Activated CD8-positive, alpha-beta memory T cell treated with anti-CD3 and anti-CD28 coated beads, Interleukin-2, amount 50 U/mL, for 24 hours (primary cell): Measurements from ENCODE around the gene STXBP2.
A peak's percentile ranks its signal among the peaks of the same experiment; 100 is the strongest.

Experiments used
- DNase-seq: peaks from one replicate; pipeline ENCODE4 v3.0.0-alpha.2; 2020; ENCODE audit errors: extremely low read depth

STXBP2 gene

GRCh38 chr19:7636691-7637373, at the start of gene STXBP2:
Gene STXBP2 (plus strand): TSS chr19:7637110. CDS start chr19:7637150, 40 bp downstream.
- DNase-seq, result peak; percentile 74

GRCh38 chr19:7589822-7590221, 47.1 kb upstream of the STXBP2 start:
- DNase-seq, result no peak

DNA sequence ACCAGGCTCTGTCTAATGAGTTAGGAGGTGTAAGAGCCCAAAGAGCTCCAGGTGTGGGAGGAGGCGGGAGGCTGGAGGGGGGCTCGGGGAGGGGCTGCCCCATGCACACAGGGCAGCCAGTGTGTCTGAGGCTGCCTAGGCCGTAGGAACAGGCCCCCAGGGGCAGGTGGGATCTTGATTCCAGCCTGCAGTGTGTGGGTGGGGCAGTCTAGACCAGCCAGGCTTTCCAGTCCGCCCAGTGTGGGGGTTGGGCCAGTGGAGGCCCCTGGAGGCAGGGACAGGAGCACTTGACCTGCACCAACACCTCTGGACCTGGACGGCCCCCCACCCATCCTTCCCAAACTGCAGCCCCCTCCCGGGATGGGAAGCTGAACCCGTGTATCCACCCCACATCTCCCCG, 46.7 kb upstream of the STXBP2 start:
- no peak for DNase-seq

DNA sequence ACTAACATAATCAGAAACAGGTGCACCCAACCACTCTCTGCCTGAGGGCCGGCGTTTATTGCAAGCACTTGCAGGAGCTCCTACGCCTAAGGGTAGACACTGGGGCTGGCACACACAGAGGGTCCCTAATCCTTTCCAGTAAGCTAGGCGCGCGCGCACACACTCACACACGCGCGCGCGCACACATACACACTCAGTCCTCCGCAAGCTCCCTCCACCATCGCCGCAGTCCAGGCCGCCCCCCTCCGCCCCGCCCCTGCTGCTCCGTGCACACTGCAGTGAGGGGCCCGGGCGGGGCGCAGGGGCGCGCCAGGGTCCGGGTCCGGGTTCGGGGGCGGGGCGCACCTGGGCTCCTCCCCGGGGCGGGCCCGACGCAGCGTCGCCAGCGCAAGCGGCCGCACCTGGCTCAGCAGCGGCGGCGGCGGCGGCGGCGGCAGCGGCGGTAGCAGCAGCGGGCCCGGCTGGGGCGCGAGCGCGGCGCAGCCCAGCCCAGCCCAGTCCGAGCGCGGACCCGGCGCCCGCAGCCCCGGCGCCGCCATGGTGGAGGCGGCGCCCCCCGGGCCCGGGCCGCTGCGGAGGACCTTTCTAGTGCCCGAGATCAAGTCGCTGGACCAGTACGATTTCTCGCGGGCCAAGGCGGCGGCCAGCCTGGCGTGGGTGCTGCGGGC, 41.3 kb upstream of the STXBP2 start, which contains the start of gene CAMSAP3:
TSS of gene CAMSAP3 (plus strand) at position 398 of the 668 bp plus-strand sequence. CDS start at position 538, 140 bp downstream.
- no peak for DNase-seq

DNA sequence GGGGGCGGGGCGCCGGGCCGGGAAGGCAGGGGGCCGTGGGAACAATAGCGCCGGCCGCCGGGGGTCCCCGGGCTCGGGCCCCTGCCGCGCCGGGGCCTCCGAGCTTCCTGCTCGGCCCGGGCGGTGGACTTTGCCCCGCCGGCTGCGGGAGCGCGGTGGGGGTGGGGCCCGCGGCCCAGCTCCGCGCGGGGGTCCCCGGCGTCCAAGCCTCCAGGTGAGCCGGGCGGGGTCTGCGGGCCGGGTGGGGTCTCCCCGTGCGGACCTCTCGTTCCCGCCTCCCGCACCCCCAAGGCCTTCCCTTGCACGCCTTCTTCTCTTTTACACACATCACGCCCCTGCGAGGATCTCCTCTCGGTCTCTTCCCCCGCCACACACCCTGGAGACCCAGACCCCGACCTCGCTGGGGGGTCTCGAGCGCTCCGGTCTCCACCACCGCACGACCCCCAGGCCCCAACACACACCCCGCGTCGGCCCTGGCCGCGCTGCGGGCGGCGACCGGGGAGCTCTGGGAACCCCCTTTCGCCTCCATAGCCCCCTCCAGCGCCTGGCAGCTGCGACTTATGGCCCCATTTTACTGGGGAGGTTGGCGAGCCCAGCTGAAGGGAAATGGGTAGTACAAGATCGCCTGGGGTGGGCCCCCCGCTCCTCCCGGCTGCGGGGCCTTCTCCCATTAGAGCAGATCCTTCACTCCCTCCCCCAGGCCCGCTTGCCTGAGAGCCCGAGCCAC, 40.5 kb upstream of the STXBP2 start:
- no peak for DNase-seq

DNA sequence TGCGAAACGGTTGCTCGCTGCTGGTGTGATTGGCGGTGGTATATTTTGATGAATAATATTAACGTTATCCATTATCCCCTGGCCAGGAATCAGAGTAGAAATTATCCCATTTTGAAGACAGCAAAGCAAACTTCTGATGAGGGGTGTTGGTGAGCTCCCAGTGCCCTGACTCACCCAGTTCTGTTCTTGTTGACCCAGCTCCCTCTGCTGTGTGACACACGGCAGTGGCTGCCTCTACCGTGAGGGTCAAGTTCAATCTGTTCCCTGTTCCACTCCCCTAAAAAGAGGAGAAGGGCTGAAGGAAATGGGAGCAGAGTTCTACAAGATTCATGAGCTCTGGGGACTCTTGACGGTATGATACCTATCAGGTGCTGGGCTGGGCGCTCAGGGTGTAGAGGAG, 39.2 kb upstream of the STXBP2 start:
- no peak for DNase-seq

DNA sequence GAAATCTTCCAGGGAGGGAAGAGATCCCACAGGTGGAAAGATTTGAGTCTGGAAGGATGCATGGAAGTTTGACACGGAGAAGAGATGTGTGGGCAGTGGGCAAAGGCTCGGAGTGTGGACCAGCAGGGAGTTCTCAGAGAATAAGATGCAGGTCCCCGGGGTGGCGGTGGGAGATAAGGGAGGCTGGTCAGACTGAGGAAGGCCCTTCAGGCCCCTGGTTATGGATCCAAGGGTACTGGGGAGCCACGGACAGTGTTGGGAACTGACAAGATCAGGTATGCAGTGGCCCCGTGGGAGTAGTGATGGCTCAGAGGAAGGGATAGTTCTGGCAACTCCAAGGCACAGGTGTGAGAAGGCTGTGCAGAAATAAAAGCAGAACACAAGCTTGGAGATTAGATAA, 38.7 kb upstream of the STXBP2 start:
- no peak for DNase-seq

GRCh38 chr19:7600721-7601120, 36.2 kb upstream of the STXBP2 start:
- no peak for DNase-seq

GRCh38 chr19:7602240-7602934, 34.5 kb upstream of the STXBP2 start:
- DNase-seq, result no peak

GRCh38 chr19:7602935-7603497, 33.9 kb upstream of the STXBP2 start:
- no peak for DNase-seq

- no peak for DNase-seq
These were observed 33.0 kb upstream of the STXBP2 start for GRCh38 chr19:7603919-7604318.

- DNase-seq, result no peak
These were observed 31.3 kb upstream of the STXBP2 start for GRCh38 chr19:7605490-7606222.

- no peak for DNase-seq
These were observed 30.6 kb upstream of the STXBP2 start for GRCh38 chr19:7606289-7606688.

- DNase-seq, result no peak
These were observed 29.6 kb upstream of the STXBP2 start for GRCh38 chr19:7607212-7607873.

GRCh38 chr19:7607874-7608560, 28.9 kb upstream of the STXBP2 start:
- DNase-seq, result no peak

DNA sequence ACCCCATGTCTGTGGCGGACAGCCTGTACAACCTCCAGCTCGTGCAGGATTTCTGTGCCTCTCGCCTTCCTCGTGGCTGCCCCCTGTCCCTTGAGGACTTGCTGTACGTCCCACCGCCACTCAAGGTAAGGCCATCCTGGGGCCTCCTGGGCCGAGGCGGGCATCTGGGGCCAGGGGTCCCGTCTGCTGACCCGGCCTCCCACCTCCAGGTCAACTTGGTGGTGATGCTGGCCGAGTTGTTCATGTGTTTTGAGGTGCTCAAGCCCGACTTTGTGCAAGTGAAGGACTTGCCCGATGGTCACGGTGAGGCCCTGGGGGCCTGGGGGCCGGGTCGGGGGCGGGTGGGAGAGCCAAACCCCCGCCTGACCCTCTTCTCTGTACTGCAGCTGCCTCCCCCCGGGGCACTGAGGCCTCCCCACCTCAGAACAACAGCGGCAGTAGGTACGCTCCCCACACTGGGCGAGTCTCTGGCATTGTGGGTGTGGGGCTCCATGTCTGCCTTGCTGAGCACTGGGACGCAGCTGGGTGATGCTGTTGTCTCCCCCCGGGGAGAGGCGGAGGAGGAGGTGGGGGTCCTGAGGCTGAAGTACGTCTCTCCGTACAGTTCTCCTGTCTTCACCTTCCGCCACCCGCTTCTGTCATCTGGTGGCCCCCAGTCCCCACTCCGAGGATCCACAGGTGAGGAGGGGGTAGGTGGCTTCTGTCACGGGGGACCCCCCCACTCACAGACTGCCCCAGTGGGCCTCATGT, 26.2 kb upstream of the STXBP2 start:
- DNase-seq, result no peak

DNA sequence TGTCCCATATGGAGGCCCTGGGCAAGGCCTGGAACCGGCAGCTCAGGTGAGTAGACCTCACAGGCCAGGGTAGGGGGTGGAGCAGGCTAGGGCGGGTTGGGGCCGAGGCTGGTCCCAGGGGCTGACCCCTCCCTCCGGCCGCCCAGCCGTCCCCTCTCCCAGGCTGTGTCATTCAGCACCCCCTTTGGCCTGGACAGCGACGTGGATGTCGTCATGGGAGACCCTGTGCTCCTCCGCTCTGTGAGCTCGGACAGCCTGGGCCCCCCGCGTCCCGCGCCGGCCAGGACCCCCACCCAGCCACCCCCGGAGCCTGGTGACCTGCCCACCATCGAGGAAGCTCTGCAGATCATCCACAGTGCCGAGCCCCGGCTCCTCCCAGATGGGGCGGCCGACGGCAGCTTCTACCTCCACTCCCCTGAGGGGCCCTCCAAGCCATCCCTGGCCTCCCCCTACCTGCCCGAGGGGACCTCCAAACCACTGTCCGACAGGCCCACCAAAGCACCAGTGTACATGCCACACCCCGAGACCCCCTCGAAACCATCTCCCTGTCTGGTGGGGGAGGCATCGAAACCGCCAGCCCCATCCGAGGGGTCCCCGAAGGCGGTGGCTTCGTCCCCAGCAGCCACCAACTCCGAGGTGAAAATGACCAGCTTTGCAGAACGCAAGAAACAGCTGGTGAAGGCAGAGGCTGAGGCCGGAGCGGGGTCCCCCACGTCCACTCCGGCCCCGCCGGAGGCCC, 25.2 kb upstream of the STXBP2 start:
- DNase-seq, result no peak
